Uterus (tissue), 2 donors: ENCODE results near the gene ZBTB5.

ENCODE experiments used
- CTCF ChIP-seq, 4 experiments: fragments of 200-600 bp in 2 of 4; fragments of 450-650 bp in 2 of 4; sonication (generic) in 2 of 4; IDR thresholded peaks; one replicate each; pipeline ENCODE4 v1.5.1; 2016 to 2019; ENCODE audit warnings: antibody characterized with exemption in 4 of 4, mild to moderate bottlenecking in 2 of 4, moderate library complexity in 1 of 4
- POLR2A ChIP-seq, 2 donors: fragments of 450-650 bp; IDR thresholded peaks; one replicate each; pipeline ENCODE4 v1.6.1; 2016; ENCODE audit warnings: antibody characterized with exemption in 2 of 2, mild to moderate bottlenecking in 1 of 2, moderate library complexity in 1 of 2

- TF ChIP-seq CTCF (IDR thresholded peaks at IDR 0.05) (no peak), POLR2A (IDR thresholded peaks at IDR 0.05) (no peak)
Measured at GRCh38 chr9:37504605-37505004, 39.4 kb upstream of the ZBTB5 start.
